Urothelium cell line (cell line): ENCODE data around the gene LEFTY1.
"Not testable (repeated sequence)": the region's sequence is repeated elsewhere in the genome, so short reads cannot be mapped to it uniquely, and the experiment has no call there.

Source experiments
- DNase-seq: peaks from one replicate; pipeline ENCODE4 v3.0.0; 2011; ENCODE audit warnings: low spot score, mixed read lengths
- FAIRE-seq: peaks from 2 replicates; lab custom pipeline; 2011; peaks lifted over from hg19 to GRCh38; lab: Jason Lieb, UNC

LEFTY1 gene

GRCh38 chr1:225851805-225852204 lies 37.1 kb downstream of the LEFTY1 start:
- FAIRE-seq (no peak), DNase-seq (no peak)

DNA sequence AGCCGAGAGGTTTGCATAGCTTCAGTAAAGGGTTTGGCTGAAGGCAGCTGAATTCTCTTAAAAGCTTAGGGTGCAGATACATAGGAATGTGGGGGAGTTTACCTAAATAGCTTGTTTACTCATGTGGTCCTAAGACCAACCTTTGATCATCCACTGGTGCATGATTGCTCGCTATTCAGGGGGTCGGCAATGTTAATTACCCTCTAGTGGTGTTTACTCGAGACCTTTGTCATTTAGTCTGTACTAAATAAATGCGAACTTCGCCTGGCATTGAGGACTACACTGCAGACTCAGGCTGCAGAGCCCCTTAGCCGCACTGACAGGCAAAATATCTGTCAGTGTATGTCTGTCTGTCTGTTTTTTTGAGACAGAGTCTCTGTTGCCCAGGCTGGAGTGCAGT lies 38.6 kb downstream of the LEFTY1 start:
- no peak for FAIRE-seq
- no peak for DNase-seq

DNA sequence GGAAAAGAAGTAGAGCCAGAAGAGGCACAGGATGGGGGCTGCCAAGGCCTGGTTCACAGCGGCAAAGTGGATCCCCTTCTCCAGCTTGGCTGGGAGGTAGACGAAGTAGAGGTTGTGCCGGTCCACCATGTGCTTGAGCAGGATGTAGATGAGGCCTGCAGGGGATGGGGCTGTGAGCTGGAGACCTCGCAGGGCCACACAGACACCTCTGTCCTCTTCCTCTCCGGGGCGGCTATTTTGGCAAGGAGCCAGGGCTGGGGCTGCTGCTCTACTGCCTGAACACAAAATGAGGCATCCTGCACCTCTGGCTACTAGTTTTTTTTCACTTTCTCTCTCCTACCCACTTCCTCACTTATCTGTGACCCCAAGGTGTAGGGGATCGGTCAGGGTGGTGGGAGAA lies 39.0 kb downstream of the LEFTY1 start:
- FAIRE-seq (no peak), DNase-seq (no peak)

- FAIRE-seq: no peak
- DNase-seq: no peak
Measured at GRCh38 chr1:225848030-225848955, 40.7 kb downstream of the LEFTY1 start.

DNA sequence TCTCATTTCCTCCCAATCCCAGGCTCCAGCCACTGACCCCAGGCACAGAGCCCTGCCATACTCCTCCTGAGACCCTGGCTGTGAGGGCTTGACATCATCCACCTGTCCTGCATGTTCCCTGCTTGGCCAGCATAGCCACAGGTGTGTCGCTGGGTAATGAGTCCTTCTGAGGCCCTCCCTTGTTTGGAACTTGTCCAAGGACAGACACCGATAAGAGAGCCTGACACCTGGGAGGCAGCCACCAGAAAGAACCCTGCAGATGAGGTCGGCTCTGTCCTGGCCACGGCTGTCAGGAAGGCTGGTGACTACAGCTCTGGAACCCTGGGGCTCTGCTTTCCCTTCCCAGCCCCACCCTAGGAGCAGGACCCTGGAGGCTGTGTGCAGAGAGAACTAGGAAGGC lies 41.3 kb downstream of the LEFTY1 start:
- DNase-seq (no peak), FAIRE-seq (no peak)

DNA sequence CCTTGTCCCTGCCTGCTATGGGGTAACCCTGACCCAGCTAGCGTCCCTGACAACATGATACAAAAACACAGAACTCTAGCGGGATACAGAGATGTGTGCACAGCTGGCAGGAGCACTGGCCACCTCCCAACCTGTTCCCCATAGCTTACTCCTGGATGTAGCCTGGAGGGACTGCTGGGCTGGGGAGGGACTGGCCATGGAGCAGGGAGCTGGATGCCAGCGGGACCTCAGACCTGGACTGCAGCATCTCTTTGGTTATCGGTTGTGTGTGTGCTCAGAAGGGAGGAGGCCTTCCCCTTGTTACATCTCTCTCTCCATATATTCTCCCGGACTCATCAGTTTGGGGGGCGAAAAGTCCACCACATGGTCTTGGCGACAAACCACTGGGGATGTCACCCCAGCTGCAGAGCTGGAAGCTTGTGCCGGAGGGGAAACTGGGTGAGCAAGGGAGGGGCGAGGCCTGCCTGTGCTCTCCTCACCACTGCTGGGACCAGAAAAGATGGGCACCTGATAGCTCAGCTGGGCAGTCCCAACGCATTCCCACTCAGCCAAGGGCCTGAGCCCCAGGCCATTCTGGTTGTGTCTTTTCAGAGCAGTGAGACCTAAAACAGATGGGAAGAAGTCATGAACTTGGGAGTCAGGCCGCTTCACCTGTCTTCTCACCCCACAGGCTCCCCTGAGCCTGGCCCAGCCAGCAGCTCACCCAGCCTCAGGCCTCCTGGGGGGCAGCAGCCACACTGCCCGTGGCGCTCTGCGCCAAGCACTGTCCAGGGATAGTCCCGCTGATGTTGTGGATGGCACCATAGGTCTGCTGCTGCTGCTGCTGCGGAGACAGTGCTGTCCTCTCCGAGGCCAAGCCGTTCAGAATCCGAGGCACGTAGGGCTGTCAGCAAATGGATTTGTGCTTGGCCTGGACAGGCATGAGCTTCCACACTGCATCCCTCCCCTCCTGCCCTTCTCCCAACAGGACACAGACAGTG lies 42.3 kb downstream of the LEFTY1 start:
- DNase-seq (no peak), FAIRE-seq (no peak)

DNA sequence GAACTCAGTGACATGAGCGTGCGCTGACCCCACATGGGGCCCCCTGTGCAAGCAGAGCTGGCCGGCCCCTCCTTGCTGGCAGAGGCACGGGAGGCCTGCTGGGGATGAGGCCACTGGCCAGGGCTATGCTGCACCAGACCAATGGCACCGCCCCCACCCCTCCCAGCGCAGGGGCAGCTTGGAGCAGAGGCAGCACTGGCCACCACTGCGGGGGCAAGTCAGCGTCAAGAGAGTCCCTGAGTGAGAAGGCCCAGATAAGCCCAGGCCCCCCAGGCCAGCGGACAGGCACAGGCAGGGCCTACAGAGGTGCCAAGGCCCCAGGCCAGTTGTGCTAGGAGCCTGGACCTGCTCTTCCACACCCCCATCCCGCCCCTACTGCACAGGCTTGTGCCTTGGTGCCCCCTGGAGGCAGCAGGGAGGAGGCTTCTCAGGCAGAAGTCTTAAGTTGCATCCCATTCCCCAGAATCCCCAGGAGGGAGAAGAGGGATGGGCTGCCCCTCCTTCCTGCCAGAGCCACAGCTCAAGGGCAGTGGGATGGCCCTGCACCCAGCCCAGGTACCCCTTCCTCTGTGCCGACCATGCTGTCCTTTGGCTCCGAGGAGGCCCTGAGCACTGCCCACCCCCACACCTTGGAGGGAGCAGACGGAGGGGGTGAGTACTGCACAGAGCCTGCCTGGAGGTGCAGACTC lies 43.2 kb downstream of the LEFTY1 start:
- DNase-seq: peak; percentile 66
- no peak for FAIRE-seq

DNA sequence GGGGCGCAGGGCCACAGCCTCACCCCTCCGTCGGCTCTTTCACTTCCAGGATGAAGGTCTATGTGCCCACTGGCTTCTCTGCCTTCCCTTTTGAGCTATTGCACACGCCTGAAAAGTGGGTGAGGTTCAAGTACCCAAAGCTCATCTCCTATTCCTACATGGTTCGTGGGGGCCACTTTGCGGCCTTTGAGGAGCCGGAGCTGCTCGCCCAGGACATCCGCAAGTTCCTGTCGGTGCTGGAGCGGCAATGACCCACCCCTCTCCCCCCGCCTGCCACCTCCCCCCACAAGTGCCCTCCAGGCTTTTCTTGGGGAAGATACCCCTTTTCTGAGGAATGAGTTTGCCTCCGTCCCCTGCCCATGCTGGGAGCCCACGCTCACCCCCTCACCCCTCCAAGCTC lies 43.8 kb downstream of the LEFTY1 start:
- FAIRE-seq (no peak), DNase-seq (no peak)

GRCh38 chr1:225844236-225845061 lies 44.5 kb downstream of the LEFTY1 start:
- no peak for FAIRE-seq
- DNase-seq: no peak

DNA sequence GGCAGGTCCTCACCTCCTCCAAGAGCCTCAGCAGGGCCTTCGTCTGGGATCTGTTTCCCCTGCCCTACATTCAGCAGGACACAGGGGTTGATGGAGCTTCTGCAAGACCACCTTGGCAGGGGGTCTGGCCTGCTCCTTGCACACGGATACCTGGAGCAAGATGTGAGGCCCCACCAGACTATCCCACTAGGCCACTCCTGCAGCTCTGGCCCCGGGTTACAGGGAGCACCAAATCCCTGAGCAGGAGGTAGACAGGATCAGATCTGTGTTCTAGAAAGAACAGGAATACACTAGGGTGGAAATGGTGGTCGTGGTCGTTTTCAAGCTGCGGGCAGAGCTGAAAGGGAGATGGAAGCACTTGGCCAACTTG lies 45.5 kb downstream of the LEFTY1 start:
- FAIRE-seq (no peak), DNase-seq (no peak)

- FAIRE-seq: no peak
Measured at GRCh38 chr1:225842788-225843425, 46.0 kb downstream of the LEFTY1 start.

DNA sequence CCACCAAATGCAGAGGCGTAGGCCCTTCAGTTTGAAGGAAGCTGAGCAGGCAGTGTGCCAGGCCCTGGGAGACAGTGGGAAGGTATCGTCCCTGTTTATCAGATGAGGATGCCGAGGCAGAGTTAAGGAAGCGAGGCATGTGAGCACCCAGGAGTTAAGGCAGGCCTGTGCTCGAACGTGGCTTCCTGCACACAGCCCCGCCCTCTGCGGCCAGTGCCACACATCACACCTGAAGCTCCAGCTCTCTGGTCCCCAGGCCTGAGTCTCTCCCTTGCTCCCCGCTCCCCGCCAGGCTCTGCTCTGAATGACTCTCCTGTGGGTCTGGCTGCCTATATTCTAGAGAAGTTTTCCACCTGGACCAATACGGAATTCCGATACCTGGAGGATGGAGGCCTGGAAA lies 46.9 kb downstream of the LEFTY1 start:
- FAIRE-seq (no peak), DNase-seq (no peak)

More at GRCh38 chr1:225842788-225843425, 46.0 kb downstream of the LEFTY1 start:
- DNase-seq: no peak

- FAIRE-seq: no peak
- no peak for DNase-seq
Measured at GRCh38 chr1:225840713-225841112, 48.2 kb downstream of the LEFTY1 start.

DNA sequence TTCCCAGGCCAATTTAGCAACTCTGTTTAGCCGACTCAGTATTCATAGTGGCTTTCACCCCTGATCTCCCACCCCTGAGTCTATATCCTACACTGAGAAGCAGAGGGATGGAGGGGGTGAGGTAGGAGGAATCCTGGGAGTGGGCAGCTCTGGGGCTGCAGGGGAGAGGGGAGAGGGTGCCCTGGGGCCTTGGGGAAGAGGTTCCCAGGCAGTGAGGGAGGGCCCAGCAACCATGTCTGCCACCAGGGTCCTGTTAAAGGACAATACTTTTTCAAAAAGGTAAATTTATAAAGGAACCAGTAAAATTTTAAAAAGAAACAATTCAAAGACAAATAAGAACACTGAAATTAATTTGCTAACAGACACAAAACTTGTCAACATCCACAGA lies 48.7 kb downstream of the LEFTY1 start:
- DNase-seq: no peak
- no peak for FAIRE-seq

DNA sequence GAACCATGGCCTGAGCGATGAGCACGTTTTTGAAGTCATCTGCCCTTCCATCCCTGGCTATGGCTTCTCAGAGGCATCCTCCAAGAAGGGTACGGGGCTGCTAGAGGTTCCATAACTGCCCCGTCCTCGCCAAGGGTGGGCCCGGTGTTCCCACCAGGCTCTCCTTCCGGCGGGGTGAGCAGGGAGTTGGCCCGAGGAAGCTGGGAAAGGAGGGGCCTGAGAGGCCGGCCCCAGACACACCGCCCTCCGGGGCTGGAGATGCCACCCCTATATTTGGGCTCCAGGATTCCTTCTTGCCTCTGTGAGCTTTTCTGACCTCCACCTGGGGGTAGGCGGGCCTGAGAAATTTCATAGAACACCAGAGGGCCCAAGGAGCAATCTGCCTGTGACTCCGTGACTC lies 50.2 kb downstream of the LEFTY1 start:
- DNase-seq (no peak), FAIRE-seq (no peak)

DNA sequence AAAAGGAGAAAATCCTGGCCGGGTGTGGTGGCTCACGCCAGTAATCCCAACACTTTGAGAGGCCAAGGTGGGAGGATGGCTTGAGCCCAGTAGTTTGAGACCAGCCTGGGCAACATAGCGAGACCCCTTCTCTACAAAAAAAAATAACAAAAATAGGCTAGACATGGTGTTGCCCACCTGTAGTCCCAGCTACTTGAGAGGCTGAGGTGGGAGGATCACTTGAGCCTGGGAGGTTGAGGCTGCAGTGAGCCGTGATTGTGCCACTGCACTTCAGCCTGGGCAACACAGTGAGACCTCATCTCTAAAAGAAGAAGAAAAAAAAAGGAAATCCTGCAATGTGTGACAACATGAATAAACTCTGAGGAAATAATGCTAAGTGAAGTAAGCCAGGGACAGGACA lies 52.6 kb downstream of the LEFTY1 start:
- DNase-seq, FAIRE-seq: not testable (repeated sequence)
